ENCODE data around the gene HMX3. TPM values are rescaled to one million over a fixed set of nuclear protein-coding genes. Genes with fewer than 3 reads are reported as not detected.

Gene HMX3
- total and polyA plus RNA-seq, 11 donors, result 0.27 TPM; not detected in 10

DNA sequence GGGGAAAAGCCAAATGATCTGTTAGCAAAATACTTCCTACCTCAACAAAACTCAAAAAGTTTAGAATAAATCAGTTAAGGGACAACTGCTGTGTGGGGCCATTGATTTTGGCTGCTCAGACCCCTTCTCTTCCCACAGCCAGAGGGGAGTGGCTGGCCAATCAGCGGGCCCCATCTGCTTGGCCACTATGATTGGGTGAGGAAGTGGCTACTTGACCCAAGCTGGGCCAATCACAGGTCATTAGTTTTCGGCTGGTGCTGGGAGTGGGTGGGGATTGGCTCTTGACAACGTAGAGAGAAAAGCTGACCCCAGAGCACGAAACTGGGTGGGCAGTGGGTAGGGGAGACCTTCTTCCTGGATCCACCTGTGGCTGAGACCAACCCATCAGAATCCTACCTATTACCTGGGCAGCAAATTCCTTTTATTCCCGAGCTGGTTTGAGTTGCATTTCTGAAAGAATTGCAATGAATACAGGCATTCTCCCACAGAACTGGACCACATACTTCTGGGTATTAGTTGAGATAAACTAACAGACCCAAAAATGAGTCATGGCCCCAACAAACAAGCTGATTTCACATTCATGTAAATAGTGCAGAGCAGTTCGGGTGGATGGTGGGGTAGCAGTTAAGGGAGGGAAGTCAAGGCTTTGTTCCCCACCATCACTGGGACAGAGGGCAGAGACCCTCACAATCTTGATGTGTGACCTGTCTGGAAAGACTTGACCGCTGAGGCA is 35.6 kb upstream of the HMX3 start:
- intact Hi-C loops (cut with DNase I), result no loop called here
- no peaks in the 10 kb centered on the region for H3K9me3 ChIP-seq
- ATAC-seq (no peak), DNase-seq (no peak)
- no peak overlapping the region for H3K27ac ChIP-seq
- H3K36me3 ChIP-seq, result no peaks in the 10 kb centered on the region
- H3K4me1 ChIP-seq, result no peaks in the 10 kb centered on the region
- H3K27me3 ChIP-seq, result peaks cover 0 to 25% (median 0%) of the 10 kb centered on the region in 9 donors
- whole genome bisulfite sequencing, 4 donors, result 68 to 88% (median 82%) methylated on average over 7 of the region's 7 CpGs
- TF ChIP-seq POLR2A (IDR thresholded peaks at IDR 0.05) (no peak), CTCF (IDR thresholded peaks at IDR 0.05) (no peak)
- H3K4me3 ChIP-seq, result no peak overlapping the region

- no peak for DNase-seq
- H3K4me3 ChIP-seq, result no peak overlapping the region
- ATAC-seq, result no peak
- no peaks in the 10 kb centered on the region for H3K9me3 ChIP-seq
- no peaks in the 10 kb centered on the region for H3K4me1 ChIP-seq
- H3K27me3 ChIP-seq, result peaks cover 0 to 26% (median 0%) of the 10 kb centered on the region in 9 donors
- WGBS, 4 donors, result 62 to 65% (median 63%) methylated on average over 9 of the region's 9 CpGs
- H3K36me3 ChIP-seq, result no peaks in the 10 kb centered on the region
- no peak overlapping the region for H3K27ac ChIP-seq
- no peak for TF ChIP-seq CTCF (IDR thresholded peaks at IDR 0.05)
- TF ChIP-seq POLR2A (IDR thresholded peaks at IDR 0.05), result no peak
- intact Hi-C loops (cut with DNase I), result no loop called here
These were observed 33.9 kb upstream of the HMX3 start for GRCh38 chr10:123101872-123102271.

GRCh38 chr10:123102673-123103072 is 33.1 kb upstream of the HMX3 start:
- H3K36me3 ChIP-seq, result no peaks in the 10 kb centered on the region
- peak in 1 of 4 donors; percentile 31 for ATAC-seq
- H3K27me3 ChIP-seq, result peaks cover 0 to 29% (median 0%) of the 10 kb centered on the region in 9 donors
- 32 to 75% (median 45%) methylated on average over 1 to 2 of the region's 2 CpGs; no CpG with 5 or more reads in 1 of the 4 donors for WGBS, 4 donors
- intact Hi-C loops (cut with DNase I), result no loop called here
- DNase-seq, result no peak
- H3K9me3 ChIP-seq, result no peaks in the 10 kb centered on the region
- no peak overlapping the region for H3K27ac ChIP-seq
- no peak overlapping the region for H3K4me3 ChIP-seq
- TF ChIP-seq CTCF (IDR thresholded peaks at IDR 0.05) (no peak), POLR2A (IDR thresholded peaks at IDR 0.05) (no peak)
- H3K4me1 ChIP-seq, result no peaks in the 10 kb centered on the region

- 78 to 85% (median 80%) methylated on average over 9 of the region's 9 CpGs for WGBS, 4 donors
- intact Hi-C loops (cut with DNase I), result no loop called here
- no peaks in the 10 kb centered on the region for H3K36me3 ChIP-seq
- no peaks in the 10 kb centered on the region for H3K4me1 ChIP-seq
- peaks cover 0 to 30% (median 0%) of the 10 kb centered on the region in 9 donors for H3K27me3 ChIP-seq
- TF ChIP-seq POLR2A (IDR thresholded peaks at IDR 0.05) (no peak), CTCF (IDR thresholded peaks at IDR 0.05) (no peak)
- no peak for ATAC-seq
- no peaks in the 10 kb centered on the region for H3K9me3 ChIP-seq
- DNase-seq, result no peak
- no peak overlapping the region for H3K4me3 ChIP-seq
- H3K27ac ChIP-seq, result no peak overlapping the region
These were observed 31.8 kb upstream of the HMX3 start for GRCh38 chr10:123103944-123104343.
